GM12874 (cell line): Measurements from ENCODE around the gene CEP85L.

Experiments used
- TF ChIP-seq, protein P1 (sequence below): IDR thresholded peaks from 2 replicates; pipeline ENCODE4 v1.5.1; 2011; ENCODE audit warnings: low read depth, mild to moderate bottlenecking, control low read depth, low read length, moderate library complexity; ENCODE audit not compliant: insufficient read depth

CEP85L gene

GRCh38 chr6:118488631-118489030, 162.8 kb downstream of the CEP85L start:
- TF ChIP-seq, protein P1, sequence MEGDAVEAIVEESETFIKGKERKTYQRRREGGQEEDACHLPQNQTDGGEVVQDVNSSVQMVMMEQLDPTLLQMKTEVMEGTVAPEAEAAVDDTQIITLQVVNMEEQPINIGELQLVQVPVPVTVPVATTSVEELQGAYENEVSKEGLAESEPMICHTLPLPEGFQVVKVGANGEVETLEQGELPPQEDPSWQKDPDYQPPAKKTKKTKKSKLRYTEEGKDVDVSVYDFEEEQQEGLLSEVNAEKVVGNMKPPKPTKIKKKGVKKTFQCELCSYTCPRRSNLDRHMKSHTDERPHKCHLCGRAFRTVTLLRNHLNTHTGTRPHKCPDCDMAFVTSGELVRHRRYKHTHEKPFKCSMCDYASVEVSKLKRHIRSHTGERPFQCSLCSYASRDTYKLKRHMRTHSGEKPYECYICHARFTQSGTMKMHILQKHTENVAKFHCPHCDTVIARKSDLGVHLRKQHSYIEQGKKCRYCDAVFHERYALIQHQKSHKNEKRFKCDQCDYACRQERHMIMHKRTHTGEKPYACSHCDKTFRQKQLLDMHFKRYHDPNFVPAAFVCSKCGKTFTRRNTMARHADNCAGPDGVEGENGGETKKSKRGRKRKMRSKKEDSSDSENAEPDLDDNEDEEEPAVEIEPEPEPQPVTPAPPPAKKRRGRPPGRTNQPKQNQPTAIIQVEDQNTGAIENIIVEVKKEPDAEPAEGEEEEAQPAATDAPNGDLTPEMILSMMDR, result no peak

- TF ChIP-seq, protein P1, result no peak
Measured at GRCh38 chr6:118485601-118486550, 165.5 kb downstream of the CEP85L start.

DNA sequence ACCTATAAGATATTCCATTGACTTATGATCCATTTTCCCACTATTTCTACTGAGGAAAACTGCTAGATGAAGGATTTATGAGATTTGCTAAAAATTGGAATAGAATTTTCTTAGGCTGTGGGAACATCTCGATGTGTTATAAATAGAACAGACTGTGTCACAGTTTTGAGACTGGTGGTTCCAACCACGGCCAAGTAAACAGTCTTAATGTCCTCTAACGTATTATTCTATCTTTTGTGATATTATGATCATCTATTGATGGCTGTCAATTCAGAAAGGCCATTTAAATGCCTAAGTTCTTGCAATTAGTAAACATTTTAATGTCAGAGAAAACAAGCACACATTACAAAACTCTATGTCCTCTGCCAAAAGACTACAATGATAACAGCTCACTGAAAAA, 174.8 kb downstream of the CEP85L start:
- TF ChIP-seq, protein P1, result no peak

DNA sequence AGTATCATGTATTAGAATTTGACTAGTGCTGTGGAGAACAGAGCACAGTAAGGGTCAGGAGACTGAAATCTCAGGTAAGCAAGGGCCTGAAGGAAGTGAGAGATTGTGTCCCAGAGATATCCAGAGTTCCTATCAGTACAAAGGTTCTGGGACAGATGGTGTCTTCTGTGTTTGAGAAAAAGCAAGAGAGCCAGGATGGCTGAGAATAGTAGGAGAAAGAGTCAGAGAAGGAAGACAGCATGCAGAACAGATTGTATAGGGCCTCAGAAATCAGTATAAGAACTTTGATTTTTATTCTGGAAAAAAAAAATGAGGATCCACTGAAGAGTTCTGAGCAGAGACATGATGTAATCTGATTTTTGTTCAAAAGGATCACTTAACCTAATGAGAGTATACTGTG, 178.1 kb downstream of the CEP85L start:
- TF ChIP-seq, protein P1, result no peak

- TF ChIP-seq, protein P1, result no peak
Measured at GRCh38 chr6:118469468-118469867, 181.9 kb downstream of the CEP85L start.

DNA sequence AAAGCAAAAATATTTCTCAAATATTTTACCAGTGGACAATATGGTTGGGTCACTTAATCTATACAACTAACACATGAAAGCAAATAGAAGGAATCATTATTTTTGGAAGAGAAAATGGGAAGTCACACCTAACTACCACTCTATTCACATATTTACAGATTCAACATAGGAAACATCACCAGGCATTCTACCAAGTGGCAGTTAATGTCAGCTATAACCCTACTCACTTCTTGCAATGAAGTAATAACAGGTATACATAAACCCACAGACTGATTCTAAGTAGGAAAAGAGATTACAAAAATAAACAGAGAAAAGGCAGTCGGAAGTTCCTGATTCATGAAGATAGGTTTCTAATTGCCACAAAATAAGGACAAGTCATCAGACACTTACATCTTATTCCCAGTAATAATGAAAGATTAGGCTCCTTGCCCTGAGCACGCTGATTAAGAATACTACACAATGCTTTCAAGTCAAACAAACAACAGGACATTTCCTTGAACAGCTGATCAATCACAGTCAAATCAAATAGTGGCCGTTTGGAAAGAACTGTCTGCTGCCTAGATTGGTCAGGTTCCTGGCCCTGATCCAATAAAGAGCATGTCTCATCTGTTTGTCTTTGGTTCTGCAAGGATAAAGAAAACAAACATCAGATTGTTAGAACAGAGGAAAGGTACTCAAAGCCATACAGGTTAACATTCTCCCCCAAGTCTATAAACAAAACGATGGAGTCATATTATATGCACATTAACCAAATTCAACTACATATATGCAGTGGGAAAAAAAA, 182.5 kb downstream of the CEP85L start:
- TF ChIP-seq, protein P1, result no peak

DNA sequence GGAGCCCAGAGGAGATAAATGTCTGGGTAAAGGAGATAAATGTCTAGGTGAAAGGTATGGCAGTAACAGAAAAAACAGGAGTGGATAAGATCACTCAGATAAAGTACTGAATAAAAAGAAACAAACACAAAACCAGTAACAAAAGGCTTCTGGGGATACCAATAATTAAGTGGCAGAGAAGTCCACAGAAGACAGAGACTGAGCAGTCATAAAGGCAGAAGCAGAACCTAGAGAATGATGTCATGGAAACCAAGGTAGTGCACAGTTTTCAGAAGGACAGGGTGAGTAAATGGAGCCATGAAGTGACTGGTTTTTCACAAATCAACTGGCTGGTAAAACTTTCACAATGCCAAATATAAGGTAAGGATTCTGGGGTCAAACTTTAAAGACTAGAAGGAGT, 184.2 kb downstream of the CEP85L start:
- TF ChIP-seq, protein P1, result no peak
